ENCODE results near the gene QPRT.
"Not testable (repeated sequence)": the region's sequence is repeated elsewhere in the genome, so short reads cannot be mapped to it uniquely, and the experiment has no call there.

The QPRT gene

DNA sequence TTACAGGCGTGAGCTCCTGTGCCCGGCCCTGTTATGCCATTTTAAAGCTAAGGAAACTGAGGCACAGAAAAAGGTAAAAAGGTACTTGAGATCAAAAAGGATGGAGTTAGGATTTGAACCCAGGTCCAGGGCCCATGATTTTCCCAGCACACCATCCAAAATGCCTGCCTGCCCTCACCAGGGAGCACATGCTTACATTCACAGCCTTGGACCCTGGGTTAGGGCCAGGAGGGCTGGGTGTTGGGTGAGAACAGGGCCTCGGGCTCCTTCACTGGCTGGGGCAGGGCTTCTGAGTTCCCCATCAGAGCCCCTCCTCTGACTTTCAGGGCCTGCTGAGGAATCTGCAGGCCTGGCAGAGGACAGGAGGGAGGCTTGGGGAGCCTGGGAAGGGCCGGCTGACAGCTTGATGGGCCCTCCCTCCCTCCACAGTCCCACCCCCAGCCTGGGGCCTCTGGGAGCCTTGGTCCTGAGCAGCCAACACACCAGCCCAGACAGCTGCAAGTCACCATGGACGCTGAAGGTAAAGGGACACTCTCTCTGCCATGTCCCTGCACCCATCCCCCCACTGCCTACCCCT lies at the start of gene QPRT:
Gene QPRT (plus strand): TSS at position 490 of the 577 bp plus-strand sequence. CDS start 18 bp downstream, at position 508.
- no peak for DNase-seq (ENCODE audit: low read depth in 2 of 3, low spot score in 2 of 3)

GRCh38 chr16:29629318-29629717 lies 49.7 kb upstream of the QPRT start:
- not testable (repeated sequence) for DNase-seq (ENCODE audit: low read depth in 2 of 3, low spot score in 2 of 3)

DNA sequence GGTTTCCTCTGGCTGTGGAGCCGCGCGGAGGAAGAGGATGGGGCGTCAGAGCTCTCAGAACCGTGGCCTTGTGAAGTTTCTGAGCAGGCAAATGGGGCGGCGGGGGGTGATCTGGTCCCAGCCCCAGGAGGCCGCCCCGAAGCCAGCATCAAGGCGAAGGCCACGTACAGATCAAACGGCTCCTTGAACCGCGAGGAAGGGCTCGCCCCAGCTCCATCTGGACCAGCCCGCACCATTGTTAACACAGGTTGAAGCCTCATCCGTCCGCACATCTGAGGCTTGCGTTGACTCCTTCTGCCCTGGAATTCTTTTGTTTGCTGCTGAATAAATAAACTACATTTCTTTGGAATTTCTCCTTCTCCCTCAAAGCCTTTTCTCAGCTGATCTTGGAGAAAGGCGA lies 47.3 kb upstream of the QPRT start:
- DNase-seq (ENCODE audit: low read depth in 2 of 3, low spot score in 2 of 3) = not testable (repeated sequence)

DNA sequence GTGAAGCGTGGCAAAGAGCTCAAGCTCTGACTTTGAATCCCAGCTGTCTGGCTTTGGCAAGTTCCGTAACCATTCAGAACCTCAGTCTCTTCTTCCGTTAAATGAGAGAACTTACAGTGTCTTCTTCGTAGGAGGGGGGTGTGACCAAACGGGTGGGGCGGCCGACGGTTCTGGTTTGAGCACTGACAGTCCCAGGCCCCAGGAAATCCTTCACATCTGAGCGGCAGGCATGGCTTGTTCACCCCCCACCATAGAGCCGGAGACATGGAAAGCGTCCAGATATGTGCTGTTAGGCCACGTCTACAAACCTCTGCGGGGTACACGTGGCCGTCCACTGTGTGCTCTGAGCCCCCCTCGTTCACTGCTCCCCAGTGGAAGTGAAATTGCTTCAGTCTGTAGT lies 43.1 kb upstream of the QPRT start:
- DNase-seq (ENCODE audit: low read depth in 2 of 3, low spot score in 2 of 3) = not testable (repeated sequence)

GRCh38 chr16:29636368-29636767 lies 42.6 kb upstream of the QPRT start:
- not testable (repeated sequence) for DNase-seq (ENCODE audit: low read depth in 2 of 3, low spot score in 2 of 3)

DNA sequence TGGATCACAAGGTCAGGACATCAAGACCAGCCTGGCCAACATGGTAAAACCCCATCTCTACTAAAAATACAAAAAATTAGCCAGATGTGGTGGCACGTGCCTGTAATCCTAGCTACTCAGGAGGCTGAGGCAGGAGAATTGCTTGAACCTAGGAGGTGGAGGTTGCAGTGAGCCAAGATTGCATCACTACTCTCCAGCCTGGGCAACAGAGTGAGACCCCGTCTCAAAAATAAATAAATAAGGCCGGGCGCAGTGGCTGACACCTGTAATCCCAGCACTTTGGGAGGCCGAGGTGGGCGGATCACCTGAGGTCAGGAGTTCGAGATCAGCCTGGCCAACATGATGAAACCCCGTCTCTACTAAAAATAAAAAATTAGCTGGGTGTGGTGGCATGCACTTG lies 40.2 kb upstream of the QPRT start:
- DNase-seq (ENCODE audit: low read depth in 2 of 3, low spot score in 2 of 3) = not testable (repeated sequence)

DNA sequence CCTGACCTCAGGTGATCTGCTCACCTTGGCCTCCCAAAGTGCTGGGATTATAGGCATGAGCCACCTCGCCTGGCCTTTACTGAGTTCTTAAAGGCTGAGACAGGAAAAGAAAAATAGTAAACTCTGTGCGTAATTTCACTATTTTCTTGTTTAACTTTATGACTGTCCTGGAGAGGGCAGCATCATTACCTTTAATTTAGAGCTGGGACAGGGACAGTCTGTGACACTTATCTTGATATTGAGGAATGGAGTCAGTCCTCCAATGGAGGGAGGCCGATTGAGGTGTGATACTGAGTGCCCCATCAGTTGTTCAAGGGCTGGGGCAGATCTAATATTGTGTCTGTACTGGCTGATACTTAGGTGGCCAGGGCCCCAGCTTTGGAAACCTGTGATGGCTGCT lies 37.4 kb upstream of the QPRT start:
- no peak for DNase-seq (ENCODE audit: low read depth in 2 of 3, low spot score in 2 of 3)

DNA sequence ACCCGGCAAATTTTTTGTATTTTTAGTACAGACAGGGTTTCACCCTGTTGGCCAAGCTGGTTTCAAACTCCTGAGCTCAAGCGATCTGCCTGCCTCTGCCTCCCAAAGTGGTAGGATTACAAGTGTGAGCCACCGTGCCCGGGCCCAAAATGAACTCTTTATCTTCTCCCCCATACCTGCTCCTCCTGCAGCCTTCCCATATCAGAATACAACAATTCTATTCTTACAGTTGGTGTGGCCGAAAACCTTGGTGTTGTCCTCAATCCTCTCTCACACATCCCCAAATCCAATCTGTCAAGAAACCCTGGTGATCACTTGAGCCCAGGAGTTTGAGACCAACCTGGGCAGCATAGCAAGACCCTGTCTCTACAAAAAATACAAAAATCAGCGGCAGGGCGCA lies 35.4 kb upstream of the QPRT start:
- DNase-seq (ENCODE audit: low read depth in 2 of 3, low spot score in 2 of 3) = no peak

- DNase-seq (ENCODE audit: low read depth in 2 of 3, low spot score in 2 of 3) = no peak
Measured at GRCh38 chr16:29644338-29644857, 34.6 kb upstream of the QPRT start.

GRCh38 chr16:29644973-29645693 lies 33.8 kb upstream of the QPRT start:
- DNase-seq (ENCODE audit: low read depth in 2 of 3, low spot score in 2 of 3) = no peak

GRCh38 chr16:29645694-29646187 lies 33.2 kb upstream of the QPRT start:
- no peak for DNase-seq (ENCODE audit: low read depth in 2 of 3, low spot score in 2 of 3)

DNA sequence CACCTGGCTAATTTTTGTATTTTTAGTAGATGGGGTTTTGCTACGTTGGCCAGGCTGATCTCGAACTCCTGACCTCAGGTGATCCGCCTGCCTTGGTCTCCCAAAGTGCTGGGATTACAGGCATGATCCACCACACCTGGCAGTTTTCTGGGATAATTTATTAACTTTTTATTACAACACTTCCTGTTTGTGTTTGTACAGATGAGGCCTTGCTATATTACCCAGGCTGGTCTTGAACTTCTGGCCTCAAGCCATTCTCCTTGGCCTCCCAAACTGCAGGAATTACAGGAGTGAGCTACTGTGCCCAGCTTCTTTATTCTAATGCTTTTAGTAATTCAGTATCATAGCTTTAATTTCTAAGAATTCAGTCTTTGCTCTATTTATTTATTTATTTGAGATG lies 32.0 kb upstream of the QPRT start:
- DNase-seq (ENCODE audit: low read depth in 2 of 3, low spot score in 2 of 3) = no peak

DNA sequence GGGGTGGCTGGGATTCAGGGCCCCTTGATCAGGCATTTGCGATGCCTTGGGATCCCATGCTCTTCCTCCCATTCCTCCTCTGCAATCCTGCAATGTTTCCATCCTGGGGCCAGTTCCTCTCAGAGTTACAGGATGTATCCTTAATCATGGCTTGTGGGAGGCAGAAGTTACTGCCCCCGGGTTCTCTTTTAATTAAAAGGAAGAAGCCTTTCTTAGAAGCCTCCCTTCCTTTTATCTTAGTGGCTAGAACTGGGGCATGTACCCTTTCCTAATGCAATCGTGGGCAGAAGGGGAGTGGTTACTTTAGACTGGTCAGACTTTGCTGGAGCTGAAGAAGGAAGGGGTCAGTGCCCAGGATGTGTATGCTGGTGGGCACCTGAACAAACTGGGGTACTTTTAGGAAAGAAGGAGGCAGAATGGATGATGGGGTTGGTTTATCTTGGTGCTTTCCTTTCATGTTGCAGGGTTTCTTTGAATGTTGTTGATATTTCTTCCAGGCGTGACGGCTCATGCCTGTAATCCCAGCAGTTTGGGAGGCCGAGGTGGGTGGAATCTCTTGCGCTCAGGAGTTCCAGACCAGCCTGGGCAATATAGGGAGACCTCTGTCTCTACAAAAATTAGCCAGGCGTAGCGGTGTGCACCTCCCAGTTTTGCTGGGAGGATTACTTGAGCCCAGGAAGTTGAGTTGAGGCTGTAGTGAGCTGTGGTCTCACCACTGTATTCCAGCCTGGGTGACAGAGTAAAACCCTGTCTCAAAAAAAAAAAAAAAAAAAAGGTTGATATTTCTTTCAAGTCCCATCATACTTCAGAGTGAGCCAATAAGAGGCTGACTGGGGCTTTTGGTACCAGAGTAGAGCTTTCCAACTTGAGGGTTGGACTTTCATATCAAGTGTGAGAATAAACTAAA lies 29.1 kb upstream of the QPRT start:
- DNase-seq (ENCODE audit: low read depth in 2 of 3, low spot score in 2 of 3) = no peak

DNA sequence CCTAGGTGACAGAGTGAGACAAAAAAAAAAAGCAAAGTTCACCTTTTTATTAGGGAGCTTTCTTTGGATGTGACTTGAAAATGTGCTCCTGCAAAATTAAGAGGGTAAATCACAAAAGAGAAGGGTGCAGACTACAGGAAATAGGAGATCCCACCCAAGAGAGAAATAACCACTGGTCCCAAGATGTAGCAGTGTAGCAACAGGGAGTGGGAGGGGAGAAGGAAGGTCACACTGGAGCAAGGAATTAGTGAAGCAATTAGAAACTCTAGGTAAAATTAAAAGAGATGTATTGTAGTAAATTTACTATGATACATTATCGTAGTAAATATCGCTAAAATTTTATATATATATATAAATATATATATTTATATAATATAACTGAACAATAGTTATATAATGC lies 28.2 kb upstream of the QPRT start:
- no peak for DNase-seq (ENCODE audit: low read depth in 2 of 3, low spot score in 2 of 3)

- no peak for DNase-seq (ENCODE audit: low read depth in 2 of 3, low spot score in 2 of 3)
Measured at GRCh38 chr16:29651774-29652349, 27.1 kb upstream of the QPRT start.

GRCh38 chr16:29653471-29653870 lies 25.5 kb upstream of the QPRT start:
- DNase-seq (ENCODE audit: low read depth in 2 of 3, low spot score in 2 of 3) = no peak

GRCh38 chr16:29653890-29654289 lies 25.1 kb upstream of the QPRT start:
- not testable (repeated sequence) for DNase-seq (ENCODE audit: low read depth in 2 of 3, low spot score in 2 of 3)

DNA sequence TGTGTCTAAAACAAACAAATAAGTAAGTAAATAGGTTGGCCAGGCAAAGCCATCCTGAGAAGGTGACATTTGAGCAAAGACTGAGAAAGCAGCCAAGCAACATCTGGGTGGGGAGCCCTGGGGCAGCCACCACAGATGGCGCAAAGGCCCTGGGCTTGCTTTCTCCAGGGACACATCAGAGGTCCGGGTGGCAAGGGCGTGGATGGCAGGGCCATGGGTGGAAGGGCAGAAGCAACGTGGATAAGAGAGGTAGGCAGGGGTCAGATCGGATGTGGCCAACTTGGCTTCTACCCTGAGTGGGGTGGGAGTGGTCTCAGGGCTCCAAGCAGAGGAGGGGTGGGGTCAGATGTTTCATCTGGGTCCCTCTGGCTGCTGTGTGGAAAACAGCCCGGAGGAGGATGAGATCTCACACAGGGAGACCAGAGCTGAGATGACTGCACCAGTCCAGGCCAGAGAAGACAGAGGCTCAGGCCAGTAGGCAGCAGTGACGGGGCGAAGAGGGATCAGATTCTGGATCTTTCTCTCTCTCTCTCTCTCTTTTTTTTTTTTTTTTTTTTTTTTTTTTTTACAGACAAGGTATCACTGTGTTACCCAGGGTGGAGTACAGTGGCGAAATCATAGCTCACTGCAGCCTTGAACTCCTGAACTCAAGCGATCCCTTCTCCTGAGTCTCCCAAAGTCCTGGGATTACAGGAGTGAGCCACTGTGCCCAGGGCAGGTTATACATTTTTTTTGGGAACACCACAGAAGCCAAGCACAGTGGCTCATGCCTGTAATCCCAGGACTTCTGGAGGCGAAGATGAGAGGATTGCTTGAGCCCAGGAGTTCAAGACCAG lies 22.1 kb upstream of the QPRT start:
- no peak for DNase-seq (ENCODE audit: low read depth in 2 of 3, low spot score in 2 of 3)

DNA sequence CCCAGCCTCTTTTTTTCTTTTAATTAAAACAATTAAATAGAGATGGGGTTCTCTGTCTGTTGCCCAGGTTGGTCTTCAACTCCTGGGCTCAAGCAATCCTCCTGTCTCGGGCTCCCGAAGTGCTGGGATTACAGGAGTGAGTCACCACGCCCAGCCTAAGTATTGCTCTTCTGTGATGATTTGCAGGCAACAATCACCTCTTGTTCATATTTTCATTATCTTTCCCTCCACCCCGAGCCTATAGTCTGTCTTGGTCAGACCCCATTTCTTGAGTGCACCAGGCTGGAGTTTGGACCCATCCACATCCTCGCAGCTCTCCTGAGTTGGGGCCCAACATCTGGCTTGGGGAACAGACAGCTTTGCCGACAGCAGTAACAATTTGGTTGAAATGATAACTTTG lies 20.3 kb upstream of the QPRT start:
- DNase-seq (ENCODE audit: low read depth in 2 of 3, low spot score in 2 of 3) = no peak

GRCh38 chr16:29662000-29662728 lies 16.8 kb upstream of the QPRT start:
- DNase-seq (ENCODE audit: low read depth in 2 of 3, low spot score in 2 of 3) = no peak
